GM19043 (cell line): ENCODE data around the gene LAX1.
"Not testable (repeated sequence)": the region's sequence is repeated elsewhere in the genome, so short reads cannot be mapped to it uniquely, and the experiment has no call there.

ENCODE experiments used
- ATAC-seq: cut with Tn5 transposase; IDR thresholded peaks from one replicate; pipeline ENCODE4 v1.9.1; 2021; ENCODE audit warnings: low read depth; ENCODE audit not compliant: unreplicated experiment

The LAX1 gene

DNA sequence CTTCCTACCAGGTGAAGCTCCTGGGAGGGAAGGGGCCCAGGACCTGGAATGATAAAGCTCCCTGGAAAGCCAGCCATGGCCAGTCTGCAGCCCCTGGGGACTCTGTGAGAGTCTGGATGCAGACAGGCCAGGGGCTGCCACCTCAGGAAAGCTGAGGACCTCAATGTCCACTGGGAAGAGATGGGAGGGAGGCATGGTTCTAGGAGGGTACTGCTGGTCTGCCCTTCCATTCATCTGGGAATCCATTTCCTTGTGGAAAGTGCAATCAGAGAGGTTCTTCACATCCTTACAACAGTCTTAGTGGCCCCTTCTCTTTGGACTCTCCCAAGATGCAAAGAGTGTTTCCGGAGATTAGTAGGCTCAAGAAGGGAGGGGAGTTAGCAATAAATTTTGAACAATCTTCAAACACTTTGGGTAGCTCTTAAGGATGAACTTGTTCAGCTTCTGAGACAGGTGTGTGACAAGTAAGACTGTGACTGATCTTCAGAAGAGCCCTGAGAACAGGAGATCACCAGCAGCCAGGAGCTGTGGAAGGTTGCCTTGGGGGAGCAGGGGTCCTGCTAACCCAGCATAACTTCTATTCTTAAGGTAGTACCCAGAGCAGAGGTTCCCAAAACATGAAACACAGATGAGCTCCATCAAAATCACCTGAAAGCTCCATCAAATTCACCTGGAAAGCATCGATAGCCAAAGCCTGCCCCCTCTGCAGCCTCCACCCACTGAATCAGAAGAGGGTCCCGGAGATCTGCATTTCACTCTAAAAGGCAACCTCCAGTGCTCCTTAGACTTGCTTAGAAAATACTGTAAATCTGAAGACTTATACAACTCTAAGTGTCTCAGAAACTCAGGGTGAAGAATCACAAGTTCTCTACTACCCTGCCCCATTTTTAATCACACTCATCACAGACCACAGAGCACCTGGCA is 616 bp upstream of the LAX1 start:
- no peak for ATAC-seq

DNA sequence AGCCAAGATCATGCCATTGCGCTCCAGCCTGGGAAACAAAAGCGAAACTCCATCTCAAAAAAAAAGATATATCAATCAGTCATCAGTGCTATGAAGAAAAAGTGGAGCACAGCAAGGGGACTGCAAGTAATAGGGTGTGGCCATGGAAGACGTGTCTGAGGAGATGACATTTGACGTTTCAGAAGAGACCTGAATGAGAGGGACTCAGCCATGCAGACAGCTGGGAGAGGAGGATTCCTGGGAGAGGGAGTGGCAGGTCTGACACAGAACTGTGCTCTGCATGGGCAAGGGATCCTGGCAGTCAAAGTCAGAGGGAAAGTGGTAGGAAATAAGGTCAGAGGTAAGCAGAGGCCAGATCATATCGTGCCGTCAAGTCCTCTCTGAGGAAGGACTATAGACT is 3.3 kb downstream of the LAX1 start:
- no peak for ATAC-seq

DNA sequence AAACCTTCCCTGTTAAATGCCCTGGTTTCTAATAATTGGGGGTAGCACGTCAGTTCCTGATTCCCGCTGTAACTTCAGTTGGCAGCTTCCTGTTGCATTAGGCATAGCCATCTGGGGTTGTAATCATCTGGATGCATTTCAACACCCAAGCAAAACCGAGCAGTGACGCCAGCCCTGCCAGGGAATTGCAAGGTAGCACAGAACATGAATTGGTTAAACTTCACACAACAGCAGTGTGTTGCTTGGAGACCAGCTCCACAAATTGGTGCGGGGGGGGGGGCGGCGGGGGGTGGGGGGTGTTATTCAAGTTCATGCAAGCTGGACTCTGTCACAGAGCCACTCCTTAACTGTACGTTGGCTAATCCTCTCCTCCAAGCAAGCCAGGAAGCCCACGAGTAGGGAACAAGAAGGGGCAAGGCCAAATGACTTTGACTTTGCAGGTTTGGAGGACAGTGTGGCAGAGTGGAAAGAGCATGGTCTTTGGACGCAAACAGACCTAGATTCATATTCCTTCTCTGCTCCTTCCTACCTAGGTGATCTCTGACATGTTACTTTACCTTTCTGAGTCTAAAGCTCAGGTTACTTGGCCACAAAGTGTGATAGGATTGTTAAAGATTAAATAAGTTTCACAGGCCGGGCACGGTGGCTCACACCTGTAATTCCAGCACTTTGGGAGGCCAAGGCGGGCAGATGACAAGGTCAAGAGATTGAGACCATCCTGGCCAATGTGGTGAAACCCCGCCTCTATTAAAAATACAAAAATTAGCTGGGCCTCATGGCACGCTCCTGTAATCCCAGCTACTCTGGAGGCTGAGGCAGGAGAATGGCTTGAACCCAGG is 4.7 kb downstream of the LAX1 start:
- ATAC-seq = no peak

DNA sequence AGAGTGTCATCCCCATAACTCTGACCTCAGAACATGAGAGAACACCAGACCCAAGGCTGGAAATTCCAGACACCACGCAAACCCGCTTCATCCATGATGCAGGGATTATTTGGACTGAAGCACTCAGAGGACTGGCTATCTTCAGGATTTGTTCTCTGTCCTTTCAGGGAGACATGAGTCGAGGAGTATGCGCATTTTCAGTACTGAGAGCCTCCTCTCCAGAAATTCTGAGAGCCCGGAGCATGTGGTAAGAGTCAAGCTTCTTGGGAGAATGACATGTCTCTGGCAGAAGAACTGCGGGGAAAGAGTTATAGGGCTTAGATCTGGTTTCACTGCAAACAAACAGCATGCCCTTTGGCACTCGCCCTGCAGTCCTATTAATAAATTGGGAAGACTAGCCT is 6.9 kb downstream of the LAX1 start:
- no peak for ATAC-seq

DNA sequence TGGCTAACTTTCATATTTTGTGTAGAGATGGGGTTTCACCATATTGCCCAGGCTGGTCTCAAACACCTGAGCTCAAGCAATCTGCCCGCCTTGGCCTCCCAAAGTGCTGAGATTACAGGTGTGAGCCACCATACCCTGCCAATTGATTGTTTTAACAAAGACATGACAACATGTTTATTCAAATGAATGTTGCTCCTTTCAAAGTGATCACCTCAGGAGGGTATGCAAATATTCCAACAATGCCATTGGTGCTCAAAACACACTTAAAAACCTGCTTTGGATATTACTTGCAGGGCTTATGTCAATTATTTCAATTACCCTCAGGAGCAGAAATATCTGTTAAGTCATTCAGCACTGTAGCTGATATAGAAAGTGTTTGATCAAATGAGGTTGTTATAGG is 7.9 kb downstream of the LAX1 start:
- ATAC-seq = no peak

DNA sequence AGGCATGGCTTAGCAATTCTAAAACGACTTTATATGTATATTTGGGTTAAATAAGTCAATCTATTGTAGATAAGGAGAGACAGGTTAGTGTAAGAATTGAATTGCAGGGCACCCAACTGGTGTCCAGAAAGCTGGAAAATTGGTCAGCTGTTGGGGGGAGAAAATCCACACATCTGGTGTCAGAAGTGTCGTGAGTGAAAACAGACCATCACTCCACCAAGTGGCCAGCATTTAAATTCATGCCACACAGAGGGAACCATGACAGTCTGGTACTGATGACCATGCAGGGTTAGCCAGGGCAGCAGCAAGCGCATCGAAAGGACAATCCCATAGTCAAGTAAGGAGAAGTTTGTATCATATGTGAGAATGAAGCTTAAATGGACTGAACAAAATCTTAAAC is 11.7 kb downstream of the LAX1 start:
- ATAC-seq = no peak

DNA sequence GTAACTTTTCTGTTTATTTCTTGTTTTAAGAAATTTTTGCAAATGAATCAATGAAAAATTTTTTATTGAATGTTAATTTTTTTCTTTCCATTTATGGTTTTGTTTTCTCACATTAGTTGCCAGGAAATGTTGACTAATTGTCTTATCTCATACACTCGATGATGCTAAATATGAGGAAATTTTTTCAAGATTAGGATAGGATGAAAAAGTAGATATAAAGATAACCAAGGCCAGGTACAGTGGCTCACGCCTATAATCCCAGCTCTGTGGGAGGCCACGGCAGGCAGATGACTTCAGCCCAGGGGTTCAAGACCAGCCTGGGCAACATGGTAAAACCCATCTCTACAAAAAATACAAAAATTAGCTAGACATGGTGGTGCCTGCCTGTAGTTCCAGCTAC is 12.6 kb downstream of the LAX1 start:
- ATAC-seq = no peak

DNA sequence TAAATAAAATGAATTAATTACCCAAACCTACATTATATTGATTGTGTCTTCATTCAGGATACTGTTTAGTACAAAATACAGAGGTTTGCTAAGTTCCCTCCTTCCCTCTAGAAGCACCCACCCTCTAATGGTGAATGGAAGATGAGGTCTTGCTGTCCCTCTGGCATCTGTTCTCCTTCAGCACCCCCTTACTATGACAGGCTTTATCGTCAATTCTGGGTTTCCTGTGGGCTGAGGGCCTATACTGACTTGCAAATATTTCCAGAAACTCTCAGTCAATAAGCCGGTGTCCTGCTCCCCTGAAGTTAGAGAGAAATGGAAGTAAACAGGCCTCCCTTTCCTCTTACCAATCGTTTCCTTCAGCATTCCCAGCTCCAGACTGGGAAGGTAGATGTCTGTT is 13.2 kb downstream of the LAX1 start:
- no peak for ATAC-seq

DNA sequence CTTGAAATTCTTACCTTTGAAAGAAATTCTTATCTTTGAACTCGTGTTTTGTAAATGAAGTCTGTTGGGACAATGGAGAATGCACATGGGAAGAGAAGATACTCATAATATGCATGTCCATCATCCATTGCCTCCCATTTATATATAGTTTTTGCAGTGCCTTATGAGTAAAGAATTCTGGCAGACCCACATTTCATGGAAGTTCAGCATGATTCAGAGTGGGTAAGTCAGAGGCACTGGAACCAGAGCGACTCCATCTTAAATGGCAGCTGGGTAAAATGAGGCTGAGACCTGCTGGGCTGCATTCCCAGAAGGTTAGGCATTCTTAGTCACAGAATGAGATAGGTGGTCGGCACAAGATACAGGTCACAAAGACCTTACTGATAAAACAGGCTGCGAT is 13.8 kb downstream of the LAX1 start:
- ATAC-seq = no peak

DNA sequence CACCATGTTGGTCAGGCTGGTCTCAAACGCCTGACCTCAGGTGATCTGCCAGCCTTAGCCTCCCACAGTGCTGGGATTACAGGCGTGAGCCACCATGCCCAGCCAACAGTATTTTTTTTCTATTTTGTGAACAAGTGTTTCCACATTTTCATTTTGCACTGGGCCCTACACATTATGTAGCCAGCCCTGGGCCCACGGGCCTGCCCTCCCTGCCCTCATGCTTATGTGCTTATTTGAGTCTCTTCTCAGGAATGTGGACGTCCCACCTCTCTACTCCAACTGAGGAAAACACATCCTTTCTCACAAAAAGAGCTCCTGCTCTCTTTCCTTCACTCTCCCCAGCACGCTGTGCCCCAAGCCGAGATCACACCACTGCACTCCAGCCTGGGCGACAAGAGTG is 17.0 kb downstream of the LAX1 start:
- ATAC-seq = no peak

DNA sequence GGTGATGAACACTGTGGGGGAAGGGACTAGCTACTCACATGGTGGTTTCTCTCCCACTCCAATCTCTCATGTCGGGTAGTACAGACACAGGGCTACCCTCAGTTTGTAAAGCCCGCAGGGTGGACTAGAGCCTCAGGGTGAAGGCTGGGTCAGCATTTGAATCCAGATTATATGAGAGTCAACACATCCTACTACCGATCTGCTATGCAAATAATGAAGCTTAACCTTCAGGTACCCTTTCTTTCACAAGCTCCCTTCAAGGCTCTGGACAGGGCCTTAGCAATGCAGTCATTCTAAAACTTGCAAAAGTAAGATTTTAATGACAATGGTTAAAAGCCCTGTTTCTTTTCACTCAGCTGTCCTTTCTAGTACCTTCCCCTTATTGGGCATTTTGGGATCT is 25.0 kb downstream of the LAX1 start:
- no peak for ATAC-seq

DNA sequence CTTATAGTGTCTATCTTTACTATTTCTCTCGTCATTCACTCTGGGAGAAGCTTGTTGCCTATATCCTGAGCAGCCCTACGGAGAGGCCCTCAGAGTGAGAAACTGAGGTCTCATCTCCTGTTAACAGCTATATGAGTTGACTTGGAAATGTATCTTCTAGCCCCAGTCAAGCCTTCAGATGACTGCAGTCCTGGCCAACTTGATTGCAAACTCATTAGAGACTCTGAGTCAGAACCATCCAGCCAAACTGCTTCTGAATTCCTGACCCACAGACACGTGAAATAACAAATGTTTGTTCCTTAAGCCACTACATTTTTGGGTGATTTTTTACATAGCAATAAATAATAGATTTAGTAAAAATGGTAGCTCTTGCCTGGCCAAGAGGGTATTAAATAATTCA is 26.5 kb downstream of the LAX1 start:
- ATAC-seq = no peak

DNA sequence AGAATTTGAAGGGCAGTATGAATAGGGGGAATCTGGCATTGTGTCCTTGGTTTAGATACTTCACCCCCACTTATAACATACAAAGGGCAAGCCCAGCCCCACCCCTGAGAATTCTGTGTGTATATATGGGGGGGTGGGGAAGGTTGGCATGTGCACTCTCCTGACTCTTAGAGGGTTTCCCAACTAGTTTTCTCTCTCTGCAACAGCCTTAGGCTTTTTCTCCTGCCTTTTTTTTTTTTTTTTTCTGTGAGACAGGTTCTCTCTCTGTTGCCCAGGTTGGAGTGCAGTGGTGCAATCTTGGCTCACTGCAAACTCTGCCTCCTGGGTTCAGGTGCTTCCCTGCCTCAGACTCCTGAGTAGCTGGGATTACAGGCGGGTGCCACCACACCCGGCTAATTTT is 27.5 kb downstream of the LAX1 start:
- ATAC-seq = no peak

DNA sequence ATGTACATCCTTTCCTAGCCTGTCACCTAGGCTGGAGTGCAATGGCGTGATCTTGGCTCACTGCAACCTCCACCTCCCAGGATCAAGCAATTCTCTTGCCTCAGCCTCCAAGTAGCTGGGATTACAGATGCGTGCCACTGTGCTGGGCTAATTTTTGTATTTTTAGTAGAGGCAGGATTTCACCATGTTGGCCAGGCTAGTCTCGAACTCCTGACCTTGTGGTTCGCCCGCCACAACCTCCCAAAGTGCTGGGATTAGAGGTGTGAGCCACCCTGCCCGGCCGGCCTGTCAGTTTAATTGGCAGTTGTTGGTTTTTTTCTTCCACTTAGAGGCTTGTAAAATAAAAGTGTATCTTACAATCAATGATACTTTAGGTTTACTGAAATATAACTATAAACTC is 28.6 kb downstream of the LAX1 start:
- not testable (repeated sequence) for ATAC-seq

DNA sequence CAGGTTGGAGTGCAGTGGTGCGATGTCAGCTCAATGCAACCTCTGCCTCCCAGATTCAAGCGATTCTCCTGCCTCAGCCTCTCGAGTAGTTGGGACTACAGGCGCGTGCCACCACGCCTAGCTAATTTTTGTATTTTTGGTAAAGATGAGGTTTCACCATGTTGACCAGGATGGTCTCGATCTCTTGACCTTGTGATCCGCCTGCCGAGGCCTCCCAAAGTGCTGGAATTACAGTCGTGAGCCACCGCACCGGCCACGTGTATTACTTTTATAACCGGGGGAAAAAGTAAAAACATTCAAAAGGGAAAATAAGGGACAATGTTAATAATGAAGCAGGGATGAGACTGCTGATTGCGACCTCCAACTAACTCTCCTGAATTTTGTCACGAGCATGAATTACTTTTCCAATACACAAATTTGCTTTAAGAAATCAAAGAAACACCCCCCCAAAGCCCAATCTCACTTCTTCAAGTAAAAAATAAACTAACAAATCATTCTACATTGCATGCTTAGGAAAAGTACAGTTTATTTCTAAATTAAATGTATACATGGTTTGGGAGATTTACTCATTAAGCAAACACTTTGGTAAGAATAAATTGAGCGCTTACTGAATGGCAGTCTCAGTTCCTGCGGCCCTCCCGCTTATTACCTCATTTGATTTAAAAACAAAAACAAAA is 29.9 kb downstream of the LAX1 start:
- ATAC-seq = no peak

DNA sequence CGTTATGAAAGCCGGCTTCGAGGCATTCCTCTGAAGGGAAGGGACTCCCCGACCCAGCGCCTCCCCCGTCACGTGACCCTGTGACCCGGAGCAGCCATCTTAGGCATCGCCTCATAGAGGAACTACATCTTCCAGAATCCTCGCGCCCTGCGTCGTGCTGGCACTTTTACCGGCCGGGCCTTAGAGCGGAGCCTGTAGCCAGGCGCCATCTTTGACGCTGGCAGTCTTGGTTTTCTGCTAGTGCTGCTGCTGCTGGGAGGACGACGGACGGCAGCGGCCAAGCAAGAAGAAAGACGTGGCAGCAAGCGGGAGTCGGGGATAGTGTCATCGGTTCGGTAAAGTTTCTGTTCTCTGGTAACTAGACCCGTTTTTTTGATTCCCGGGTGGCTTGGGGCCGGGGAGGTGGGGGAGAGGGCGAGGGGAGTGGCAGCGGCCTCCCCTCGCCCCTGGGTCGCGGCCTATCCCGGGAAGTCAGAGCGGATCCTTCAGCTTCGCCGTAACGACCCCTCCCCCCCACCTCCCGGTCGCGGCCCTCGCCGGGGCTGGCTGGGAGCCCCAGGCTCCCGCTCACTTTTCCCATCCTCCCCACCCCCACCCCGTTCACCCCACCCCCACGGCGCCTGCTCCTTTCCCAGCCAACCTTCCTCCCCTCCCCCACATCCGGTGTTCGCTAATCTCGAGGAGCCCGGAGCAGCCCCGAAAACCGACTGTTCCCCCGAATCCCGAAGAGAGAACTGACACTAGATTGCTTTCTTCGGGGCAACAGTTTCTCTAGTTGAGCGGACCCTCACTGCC is 30.7 kb downstream of the LAX1 start, which contains the start of the genes ZBED6 and ZC3H11A:
Gene ZBED6 (plus strand): TSS at position 183 of the 795 bp plus-strand sequence. CDS start 1,900 bp downstream, outside the sequence.
Gene ZC3H11A (plus strand): TSS at position 183 of the 795 bp plus-strand sequence. CDS start 21,448 bp downstream, outside the sequence.
- peak; percentile 96 for ATAC-seq

DNA sequence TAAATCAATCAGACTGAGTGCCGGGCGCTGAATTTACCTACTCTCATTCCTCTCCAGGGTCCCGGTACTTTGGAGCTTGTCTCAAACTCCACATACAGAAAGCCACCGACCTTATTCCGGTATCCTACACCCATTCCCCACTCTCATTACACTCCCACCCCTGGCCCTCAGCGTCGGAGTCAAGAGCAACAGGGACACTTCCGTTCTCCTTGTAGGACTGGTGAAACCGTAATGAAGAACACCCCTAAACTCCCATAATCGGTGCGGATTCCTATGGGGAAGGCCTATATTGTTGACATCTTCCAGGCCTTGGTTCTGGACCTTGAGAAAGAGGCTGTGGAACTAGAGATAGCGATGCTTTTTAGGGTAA is 31.2 kb downstream of the LAX1 start:
- ATAC-seq = no peak

DNA sequence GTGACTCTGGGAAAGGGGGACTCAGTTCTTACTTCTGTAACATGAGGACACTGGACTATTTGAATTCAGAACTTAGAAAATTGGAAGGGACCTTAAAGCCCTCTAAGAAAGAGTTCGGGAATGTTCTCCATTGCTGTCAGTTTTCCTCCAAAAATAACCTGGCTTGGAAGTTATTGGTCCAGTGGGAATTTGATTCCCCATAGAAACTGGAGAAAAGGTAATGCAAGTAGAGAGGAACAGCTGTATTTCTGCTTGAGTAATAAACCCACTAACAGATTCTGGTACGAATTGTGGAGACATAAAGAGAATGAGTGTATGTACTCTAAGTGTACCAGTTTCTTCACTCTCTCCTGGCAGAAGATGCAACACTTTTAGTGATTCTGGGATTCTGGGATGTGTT is 32.2 kb downstream of the LAX1 start:
- no peak for ATAC-seq

DNA sequence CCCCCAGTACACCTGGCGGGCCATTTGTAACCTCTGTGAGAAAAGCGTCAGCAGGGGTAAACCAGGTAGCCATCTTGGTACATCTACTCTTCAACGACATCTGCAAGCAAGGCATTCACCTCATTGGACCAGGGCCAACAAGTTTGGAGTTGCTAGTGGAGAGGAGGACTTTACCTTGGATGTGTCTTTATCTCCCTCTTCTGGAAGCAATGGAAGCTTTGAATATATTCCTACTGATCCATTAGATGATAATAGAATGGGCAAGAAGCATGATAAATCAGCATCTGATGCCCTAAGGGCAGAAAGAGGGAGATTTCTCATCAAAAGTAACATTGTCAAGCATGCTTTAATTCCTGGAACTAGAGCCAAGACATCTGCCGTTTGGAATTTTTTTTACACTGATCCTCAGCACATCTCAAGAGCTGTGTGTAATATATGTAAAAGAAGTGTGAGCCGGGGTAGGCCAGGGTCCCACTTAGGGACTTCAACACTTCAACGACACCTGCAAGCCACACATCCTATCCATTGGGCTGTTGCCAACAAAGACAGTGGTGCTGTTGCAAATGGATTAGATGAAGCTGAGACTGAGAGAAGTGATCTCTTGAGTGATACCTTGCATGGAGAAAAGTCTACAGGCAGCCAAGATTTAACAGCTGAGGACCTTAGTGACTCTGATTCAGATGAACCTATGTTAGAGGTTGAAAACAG is 33.1 kb downstream of the LAX1 start:
- ATAC-seq = no peak

DNA sequence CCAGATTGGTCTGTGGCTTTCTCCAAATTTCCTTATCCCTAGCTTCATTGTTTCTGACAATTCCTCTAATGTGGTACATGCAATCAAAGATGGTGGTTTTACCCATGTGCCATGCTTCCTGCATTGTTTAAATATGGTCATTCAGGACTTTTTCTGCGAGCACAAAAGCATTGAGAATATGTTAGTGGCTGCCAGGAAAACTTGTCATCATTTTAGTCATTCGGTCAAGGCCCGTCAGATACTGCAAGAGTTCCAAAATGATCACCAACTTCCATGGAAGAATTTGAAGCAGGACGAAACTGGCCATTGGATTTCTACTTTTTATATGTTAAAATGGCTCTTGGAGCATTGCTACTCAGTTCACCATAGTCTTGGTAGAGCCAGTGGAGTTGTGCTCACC is 34.2 kb downstream of the LAX1 start:
- no peak for ATAC-seq
